GM19043 (cell line): ENCODE measurements around the gene CHST14.

Experiments
- ATAC-seq: cut with Tn5 transposase; IDR thresholded peaks from one replicate; pipeline ENCODE4 v1.9.1; 2021; ENCODE audit warnings: low read depth; ENCODE audit not compliant: unreplicated experiment

CHST14 gene

GRCh38 chr15:40487816-40488682 lies 17.3 kb downstream of the CHST14 start:
- no peak for ATAC-seq

GRCh38 chr15:40489274-40490175 lies 18.7 kb downstream of the CHST14 start:
- no peak for ATAC-seq

GRCh38 chr15:40493089-40493840 lies 22.5 kb downstream of the CHST14 start:
- ATAC-seq = no peak

- ATAC-seq = no peak
These were observed 24.7 kb downstream of the CHST14 start for GRCh38 chr15:40495516-40495915.

- ATAC-seq = no peak
These were observed 27.6 kb downstream of the CHST14 start for GRCh38 chr15:40498418-40498817.

- ATAC-seq = no peak
These were observed 28.1 kb downstream of the CHST14 start for GRCh38 chr15:40498891-40499290.

- ATAC-seq = no peak
These were observed 29.1 kb downstream of the CHST14 start for GRCh38 chr15:40499931-40500330.

GRCh38 chr15:40500568-40501330 lies 30.0 kb downstream of the CHST14 start:
- ATAC-seq = no peak

GRCh38 chr15:40501487-40501886 lies 30.7 kb downstream of the CHST14 start:
- no peak for ATAC-seq

- ATAC-seq = no peak
These were observed 36.3 kb downstream of the CHST14 start for GRCh38 chr15:40506964-40507571.

GRCh38 chr15:40508216-40508615 lies 37.4 kb downstream of the CHST14 start:
- no peak for ATAC-seq

- no peak for ATAC-seq
These were observed 39.4 kb downstream of the CHST14 start for GRCh38 chr15:40510201-40510600.

GRCh38 chr15:40511093-40511471 lies 40.3 kb downstream of the CHST14 start:
- ATAC-seq = no peak

GRCh38 chr15:40511472-40512133 lies 40.8 kb downstream of the CHST14 start:
- ATAC-seq = no peak

GRCh38 chr15:40512440-40512839 lies 41.7 kb downstream of the CHST14 start:
- no peak for ATAC-seq

GRCh38 chr15:40513609-40514008 lies 42.8 kb downstream of the CHST14 start:
- ATAC-seq = no peak

- no peak for ATAC-seq
These were observed 45.5 kb downstream of the CHST14 start for GRCh38 chr15:40516322-40516721.
